ENCODE results near the gene BIN1.

The BIN1 gene

GRCh38 chr2:127091148-127091547, 15.8 kb downstream of the BIN1 start:
- no peak for DNase-seq
- Mint-ChIP-seq H3K4me1 (peaks cover 40% of the 10 kb centered on the region), H3K9me3 (no peaks in the 10 kb centered on the region), H3K4me3 (no peak overlapping the region), H3K27ac (peak overlapping the region in 1 of 2 donors; percentile 60), H3K27me3 (no peaks in the 10 kb centered on the region)
- ATAC-seq, result no peak

GRCh38 chr2:127090281-127091120, 16.5 kb downstream of the BIN1 start:
- DNase-seq (no peak), ATAC-seq (no peak)
- no peaks in the 10 kb centered on the region for H3K27me3 Mint-ChIP-seq
- no peak overlapping the region for H3K4me3 Mint-ChIP-seq
- no peaks in the 10 kb centered on the region for H3K9me3 Mint-ChIP-seq
- peak overlapping the region in 1 of 2 donors; percentile 60 for H3K27ac Mint-ChIP-seq
- peaks cover 46% of the 10 kb centered on the region for H3K4me1 Mint-ChIP-seq

- no peaks in the 10 kb centered on the region for H3K9me3 Mint-ChIP-seq
- H3K27ac Mint-ChIP-seq, result peak overlapping the region in 1 of 2 donors; percentile 34
- H3K4me3 Mint-ChIP-seq, result no peak overlapping the region
- H3K4me1 Mint-ChIP-seq, result peaks cover 55% of the 10 kb centered on the region
- ATAC-seq (no peak), DNase-seq (no peak)
- H3K27me3 Mint-ChIP-seq, result no peaks in the 10 kb centered on the region
Observed at GRCh38 chr2:127089478-127090235, 17.3 kb downstream of the BIN1 start.

GRCh38 chr2:127088706-127089105, 18.2 kb downstream of the BIN1 start:
- ATAC-seq (no peak), DNase-seq (no peak)
- peaks cover 61% of the 10 kb centered on the region for H3K4me1 Mint-ChIP-seq
- no peaks in the 10 kb centered on the region for H3K27me3 Mint-ChIP-seq
- no peak overlapping the region for H3K27ac Mint-ChIP-seq
- H3K4me3 Mint-ChIP-seq, result no peak overlapping the region
- no peaks in the 10 kb centered on the region for H3K9me3 Mint-ChIP-seq

- Mint-ChIP-seq H3K4me1 (peaks cover 61% of the 10 kb centered on the region), H3K27ac (no peak overlapping the region)
Observed at GRCh38 chr2:127087791-127088495, 19.0 kb downstream of the BIN1 start.

GRCh38 chr2:127086990-127087790, 19.8 kb downstream of the BIN1 start:
- DNase-seq (peak in 1 of 2 donors; percentile 59), ATAC-seq (peak; percentile 3)
- H3K4me3 Mint-ChIP-seq, result peak overlapping the region; percentile 52 to 83
- H3K4me1 Mint-ChIP-seq, result peaks cover 62% of the 10 kb centered on the region
- no peaks in the 10 kb centered on the region for H3K27me3 Mint-ChIP-seq
- peak overlapping the region; percentile 56 to 86 for H3K27ac Mint-ChIP-seq
- H3K9me3 Mint-ChIP-seq, result no peaks in the 10 kb centered on the region

More at GRCh38 chr2:127087791-127088495, 19.0 kb downstream of the BIN1 start:
- H3K9me3 Mint-ChIP-seq, result no peaks in the 10 kb centered on the region
- DNase-seq (no peak), ATAC-seq (no peak)
- H3K4me3 Mint-ChIP-seq, result no peak overlapping the region
- no peaks in the 10 kb centered on the region for H3K27me3 Mint-ChIP-seq

- Mint-ChIP-seq H3K4me1 (peaks cover 77% of the 10 kb centered on the region), H3K4me3 (peak overlapping the region; percentile 72 to 78), H3K27ac (peak overlapping the region; percentile 86 to 98), H3K27me3 (no peaks in the 10 kb centered on the region), H3K9me3 (no peaks in the 10 kb centered on the region)
- DNase-seq, result peak in 1 of 2 donors; percentile 65
- ATAC-seq, result peak; percentile 8
Observed at GRCh38 chr2:127085317-127085681, 21.7 kb downstream of the BIN1 start.

GRCh38 chr2:127084611-127085316, 22.2 kb downstream of the BIN1 start:
- Mint-ChIP-seq H3K4me3 (peak overlapping the region; percentile 72 to 78), H3K27me3 (no peaks in the 10 kb centered on the region), H3K27ac (peak overlapping the region; percentile 86 to 98), H3K4me1 (peaks cover 83% of the 10 kb centered on the region), H3K9me3 (no peaks in the 10 kb centered on the region)
- DNase-seq, result peak; percentile 45 to 62
- ATAC-seq, result peak; percentile 9

GRCh38 chr2:127083819-127084503, 23.0 kb downstream of the BIN1 start:
- Mint-ChIP-seq H3K4me1 (peaks cover 91% of the 10 kb centered on the region), H3K4me3 (peak overlapping the region in 1 of 2 donors; percentile 78), H3K9me3 (no peaks in the 10 kb centered on the region), H3K27me3 (no peaks in the 10 kb centered on the region), H3K27ac (peak overlapping the region in 1 of 2 donors; percentile 98)
- ATAC-seq, result no peak
- DNase-seq, result no peak

- no peaks in the 10 kb centered on the region for H3K27me3 Mint-ChIP-seq
- no peak for DNase-seq
- H3K4me3 Mint-ChIP-seq, result peak overlapping the region in 1 of 2 donors; percentile 96
- H3K27ac Mint-ChIP-seq, result peak overlapping the region in 1 of 2 donors; percentile 89
- H3K4me1 Mint-ChIP-seq, result peaks cover 97% of the 10 kb centered on the region
- H3K9me3 Mint-ChIP-seq, result no peaks in the 10 kb centered on the region
- no peak for ATAC-seq
Observed at GRCh38 chr2:127082974-127083373, 24.0 kb downstream of the BIN1 start.

- H3K4me1 Mint-ChIP-seq, result peaks cover 97% of the 10 kb centered on the region
- no peaks in the 10 kb centered on the region for H3K27me3 Mint-ChIP-seq
- H3K27ac Mint-ChIP-seq, result peak overlapping the region; percentile 94 to 97
- peak; percentile 73 for ATAC-seq
- peak; percentile 72 to 87 for DNase-seq
- no peaks in the 10 kb centered on the region for H3K9me3 Mint-ChIP-seq
- peak overlapping the region; percentile 91 to 96 for H3K4me3 Mint-ChIP-seq
Observed at GRCh38 chr2:127081826-127082633, 24.9 kb downstream of the BIN1 start.

GRCh38 chr2:127080938-127081755, 25.8 kb downstream of the BIN1 start:
- H3K27me3 Mint-ChIP-seq, result no peaks in the 10 kb centered on the region
- peak overlapping the region; percentile 91 to 96 for H3K4me3 Mint-ChIP-seq
- ATAC-seq, result peak; percentile 61
- peak overlapping the region; percentile 94 to 97 for H3K27ac Mint-ChIP-seq
- no peaks in the 10 kb centered on the region for H3K9me3 Mint-ChIP-seq
- peaks cover 97% of the 10 kb centered on the region for H3K4me1 Mint-ChIP-seq
- DNase-seq, result peak; percentile 54 to 81

Data from stimulated activated naive CD8-positive, alpha-beta T cell treated with anti-CD3 and anti-CD28 coated beads, Interleukin-15, amount 100 ng/mL, for 72 hours (primary cell).